Small intestine (tissue), 7 donors: Measurements from ENCODE around the gene USP48. TPM values are rescaled to one million over a fixed set of nuclear protein-coding genes. Genes with fewer than 3 reads are reported as not detected.

ENCODE experiments used
- DNase-seq, 2 donors: peaks; one replicate each; pipeline versions ENCODE4 v3.0.0 to v3.0.0-alpha.2; 2013
- FAIRE-seq: peaks from 2 replicates; lab custom pipeline; 2012; peaks lifted over from hg19 to GRCh38; lab: Jason Lieb, UNC
- H3K27ac ChIP-seq, 3 donors: one replicate each; pipeline ENCODE4 v1.5.1; 2013; ENCODE audit warnings: low read length in 2 of 3, mild to moderate bottlenecking in 2 of 3, control low read depth in 1 of 3, inconsistent platforms in 1 of 3, low read depth in 1 of 3, moderate library complexity in 1 of 3
- H3K27me3 ChIP-seq, 3 donors: one replicate each; pipeline ENCODE4 v1.6.1; 2013; ENCODE audit warnings: low read length in 3 of 3, inconsistent platforms in 1 of 3; ENCODE audit not compliant: control insufficient read depth in 3 of 3, insufficient read depth in 3 of 3
- H3K36me3 ChIP-seq, 3 donors: one replicate each; pipeline ENCODE4 v1.6.1; 2013; ENCODE audit warnings: low read length in 3 of 3, inconsistent platforms in 1 of 3, low read depth in 1 of 3, mild to moderate bottlenecking in 1 of 3, moderate library complexity in 1 of 3; ENCODE audit not compliant: control insufficient read depth in 3 of 3, insufficient read depth in 2 of 3
- H3K4me1 ChIP-seq, 3 donors: one replicate each; pipeline ENCODE4 v1.6.1; 2013; ENCODE audit warnings: low read length in 2 of 3, inconsistent platforms in 1 of 3, low read depth in 1 of 3, mild to moderate bottlenecking in 1 of 3, moderate library complexity in 1 of 3; ENCODE audit not compliant: control insufficient read depth in 3 of 3, insufficient read depth in 2 of 3
- H3K4me3 ChIP-seq, 3 donors: one replicate each; pipeline ENCODE4 v1.5.1; 2013; ENCODE audit warnings: low read length in 3 of 3, control low read depth in 1 of 3, inconsistent platforms in 1 of 3, low read depth in 1 of 3, mild to moderate bottlenecking in 1 of 3, moderate library complexity in 1 of 3
- H3K9me3 ChIP-seq, 2 donors: one replicate each; pipeline ENCODE4 v1.6.1; 2013; ENCODE audit warnings: low read depth in 1 of 2, low read length in 1 of 2; ENCODE audit not compliant: control insufficient read depth in 2 of 2, insufficient read depth in 1 of 2
- WGBS, 3 donors: extraction: QIAGEN DNeasy Blood & Tissue Kit; methylation state at CpG; one replicate each; pipeline ENCODE4 v1.1.7; 2013; 5-methylcytosine and 5-hydroxymethylcytosine counted together
- polyA plus RNA-seq, 4 donors: library from polyadenylated mRNA; stranded (reverse) in 3 of 4; unstranded in 1 of 4; fragments of 200-250 nt in 3 of 4; fragments of 120-200 nt in 1 of 4; gene quantifications; one replicate each; pipeline versions ENCODE4 v1.2.1 to v1.2.3, GENCODE V29; 2013
- donor health status: healthy with polysubstance abuse.
- donor health status: control.
- donor health status: control.
- donor health status: Bipolar disorder and iron deficiency.
- donor health status: healthy.

USP48 gene
- polyA plus RNA-seq, 4 donors: 15.1 to 43.1 (median 17.8) TPM

DNA sequence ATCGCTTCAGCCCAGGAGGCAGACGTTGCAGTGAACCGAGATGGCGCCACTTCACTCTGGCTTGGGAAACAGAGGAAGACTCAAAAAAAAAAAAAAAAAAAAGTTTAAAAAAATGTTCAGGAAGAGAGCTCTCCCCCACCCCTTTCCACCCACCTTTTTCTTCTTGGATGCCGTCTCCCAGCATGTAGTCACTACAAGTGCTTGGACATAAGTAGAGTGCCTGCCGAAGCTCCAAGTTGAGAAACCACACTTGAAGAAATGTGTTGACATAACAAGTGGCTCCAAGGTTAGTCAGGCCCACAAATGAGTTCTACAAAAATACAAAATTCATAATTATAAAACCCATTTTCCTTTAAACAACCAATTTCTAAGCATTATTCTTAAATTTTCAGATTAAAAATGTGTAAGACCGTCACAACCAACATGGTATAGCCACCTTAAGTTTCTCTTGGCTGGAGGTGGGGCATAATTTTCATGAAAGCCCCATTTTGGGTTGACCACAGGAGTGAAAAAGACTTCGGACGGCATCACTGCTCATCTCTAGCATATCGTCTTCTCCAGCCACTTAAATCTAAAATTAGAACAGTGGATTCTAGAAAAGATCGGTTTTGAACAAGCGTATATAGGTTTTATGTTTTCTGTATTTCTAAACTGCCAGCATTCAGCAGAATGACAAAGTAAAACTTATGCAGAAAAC is 26.4 kb downstream of the USP48 start:
- Histone ChIP-seq H3K9me3 (no peaks in the 10 kb centered on the region), H3K4me3 (no peak overlapping the region), H3K36me3 (peaks cover 3 to 33% (median 11%) of the 10 kb centered on the region in 3 donors), H3K4me1 (no peaks in the 10 kb centered on the region), H3K27me3 (no peaks in the 10 kb centered on the region), H3K27ac (no peak overlapping the region)
- 83 to 89% (median 88%) methylated on average over 12 of the region's 12 CpGs for WGBS, 3 donors
- FAIRE-seq: no peak
- no peak for DNase-seq

DNA sequence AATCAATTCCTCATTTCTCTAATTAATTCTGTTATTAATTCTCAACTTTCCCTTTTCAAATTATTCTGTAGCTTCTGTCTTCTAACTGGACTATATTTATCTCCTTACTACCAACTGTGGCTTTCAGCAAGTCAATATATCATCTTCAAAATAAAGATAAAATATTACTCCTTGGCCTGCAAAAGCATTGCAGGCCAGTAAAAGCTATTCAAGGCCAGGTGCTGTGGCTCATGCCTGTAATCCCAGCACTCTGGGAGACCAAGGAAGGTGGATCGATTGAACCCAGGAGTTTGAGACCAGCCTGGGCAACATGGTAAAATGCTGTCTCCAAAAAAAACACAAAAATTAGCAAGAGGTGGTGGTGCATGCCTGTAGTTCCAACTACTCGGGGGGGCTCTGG is 27.9 kb downstream of the USP48 start:
- H3K27ac ChIP-seq: no peak overlapping the region
- no peaks in the 10 kb centered on the region for H3K4me1 ChIP-seq
- no peaks in the 10 kb centered on the region for H3K27me3 ChIP-seq
- H3K4me3 ChIP-seq: no peak overlapping the region
- peaks cover 7 to 39% (median 11%) of the 10 kb centered on the region in 3 donors for H3K36me3 ChIP-seq
- no peaks in the 10 kb centered on the region for H3K9me3 ChIP-seq
- FAIRE-seq: no peak
- no peak for DNase-seq
- 97 to 98% (median 98%) methylated on average over 2 of the region's 2 CpGs for WGBS, 3 donors

DNA sequence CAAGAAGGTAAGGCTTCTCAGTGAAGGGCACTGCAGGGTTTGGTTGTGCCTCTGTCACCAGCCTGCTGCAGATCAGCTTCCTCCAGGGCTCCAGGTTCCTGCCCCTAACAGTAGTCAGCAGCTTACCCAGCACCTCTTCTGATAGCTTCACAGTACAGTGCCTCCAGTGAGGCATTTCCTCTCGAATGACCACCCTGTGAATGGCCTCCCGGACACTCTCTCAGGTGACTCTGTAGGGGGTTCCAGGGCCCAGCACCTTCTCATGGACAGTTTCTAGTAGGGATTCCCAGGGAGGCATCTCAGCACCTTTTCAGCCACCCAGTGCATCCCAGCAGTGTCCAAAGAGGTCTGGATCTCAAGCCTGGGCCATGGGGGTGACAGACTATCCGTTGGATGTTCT is 28.4 kb downstream of the USP48 start:
- Histone ChIP-seq H3K4me1 (no peaks in the 10 kb centered on the region), H3K27ac (no peak overlapping the region), H3K9me3 (no peaks in the 10 kb centered on the region), H3K36me3 (peaks cover 7 to 41% (median 11%) of the 10 kb centered on the region in 3 donors), H3K4me3 (no peak overlapping the region), H3K27me3 (no peaks in the 10 kb centered on the region)
- DNase-seq: no peak
- 91 to 100% (median 96%) methylated on average over 3 of the region's 3 CpGs for WGBS, 3 donors
- FAIRE-seq: no peak

DNA sequence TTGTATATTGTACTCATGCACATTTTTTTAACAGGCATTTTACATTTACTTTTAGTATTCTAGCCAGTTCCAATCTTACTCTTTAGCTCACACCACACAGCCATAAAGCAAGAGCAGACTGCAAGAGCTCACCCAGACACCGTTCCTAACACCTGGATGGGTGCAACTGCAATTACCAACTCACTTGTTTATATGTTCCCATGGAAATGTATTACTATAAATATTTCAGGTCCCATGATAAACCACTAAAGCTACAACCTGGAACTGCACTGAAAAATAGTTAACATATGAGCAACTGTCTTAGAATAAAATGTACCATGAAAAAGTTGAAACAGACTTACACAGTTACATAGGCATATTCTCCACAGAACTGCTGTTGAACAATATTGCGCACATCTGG is 30.8 kb downstream of the USP48 start:
- DNase-seq (peak in 1 of 2 donors; percentile 15), FAIRE-seq (no peak)
- H3K27ac ChIP-seq: no peak overlapping the region
- no peaks in the 10 kb centered on the region for H3K9me3 ChIP-seq
- no peaks in the 10 kb centered on the region for H3K4me1 ChIP-seq
- H3K27me3 ChIP-seq: no peaks in the 10 kb centered on the region
- WGBS, 3 donors: 60 to 80% (median 71%) methylated on average over 2 of the region's 2 CpGs
- H3K4me3 ChIP-seq: no peak overlapping the region
- peaks cover 9 to 47% (median 15%) of the 10 kb centered on the region in 3 donors for H3K36me3 ChIP-seq

DNA sequence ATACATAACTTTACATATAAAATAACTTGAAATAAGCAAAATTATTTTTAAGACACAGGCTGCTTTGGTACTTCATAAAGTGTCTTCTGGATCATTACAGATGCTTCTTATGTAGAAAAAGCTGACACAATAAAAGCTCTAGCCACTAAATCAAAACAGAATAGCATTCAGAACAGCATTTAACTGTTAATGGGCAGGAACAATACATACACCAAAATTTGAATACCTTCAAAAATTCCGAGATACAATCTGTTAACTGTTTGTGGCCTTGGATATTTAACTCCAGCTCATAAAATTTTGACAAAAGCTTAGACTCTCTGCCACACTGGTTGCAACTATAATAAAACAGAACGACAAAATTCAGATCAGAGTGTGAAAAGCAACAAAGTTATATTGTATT is 31.7 kb downstream of the USP48 start:
- Histone ChIP-seq H3K4me1 (no peaks in the 10 kb centered on the region), H3K9me3 (no peaks in the 10 kb centered on the region), H3K27ac (no peak overlapping the region), H3K36me3 (peaks cover 9 to 46% (median 15%) of the 10 kb centered on the region in 3 donors), H3K4me3 (no peak overlapping the region), H3K27me3 (no peaks in the 10 kb centered on the region)
- WGBS, 3 donors: 93 to 96% (median 93%) methylated on average over 2 of the region's 2 CpGs
- DNase-seq: no peak
- no peak for FAIRE-seq

DNA sequence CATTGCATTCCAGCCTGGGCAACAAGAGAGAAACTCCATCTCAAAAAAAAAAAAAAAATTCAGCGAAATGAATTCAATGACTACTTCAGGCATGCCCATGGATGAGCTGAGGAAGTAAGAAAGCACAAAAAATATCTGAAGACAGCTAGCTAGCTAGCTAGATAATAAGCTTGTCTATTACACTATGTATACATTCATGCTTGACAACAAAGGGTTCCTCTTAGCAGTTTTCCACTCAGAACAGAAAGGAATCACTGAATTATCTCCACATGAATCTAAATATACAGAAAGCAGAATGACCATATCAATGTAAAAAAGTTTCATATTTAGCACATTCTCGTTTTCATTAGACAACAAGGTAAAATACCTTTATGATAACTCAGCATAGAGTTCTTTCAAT is 32.1 kb downstream of the USP48 start:
- peaks cover 9 to 44% (median 15%) of the 10 kb centered on the region in 3 donors for H3K36me3 ChIP-seq
- no peaks in the 10 kb centered on the region for H3K27me3 ChIP-seq
- FAIRE-seq (no peak), DNase-seq (no peak)
- H3K9me3 ChIP-seq: no peaks in the 10 kb centered on the region
- H3K4me1 ChIP-seq: no peaks in the 10 kb centered on the region
- 48 to 80% (median 50%) methylated on average over 2 of the region's 2 CpGs for WGBS, 3 donors
- no peak overlapping the region for H3K27ac ChIP-seq
- H3K4me3 ChIP-seq: no peak overlapping the region

DNA sequence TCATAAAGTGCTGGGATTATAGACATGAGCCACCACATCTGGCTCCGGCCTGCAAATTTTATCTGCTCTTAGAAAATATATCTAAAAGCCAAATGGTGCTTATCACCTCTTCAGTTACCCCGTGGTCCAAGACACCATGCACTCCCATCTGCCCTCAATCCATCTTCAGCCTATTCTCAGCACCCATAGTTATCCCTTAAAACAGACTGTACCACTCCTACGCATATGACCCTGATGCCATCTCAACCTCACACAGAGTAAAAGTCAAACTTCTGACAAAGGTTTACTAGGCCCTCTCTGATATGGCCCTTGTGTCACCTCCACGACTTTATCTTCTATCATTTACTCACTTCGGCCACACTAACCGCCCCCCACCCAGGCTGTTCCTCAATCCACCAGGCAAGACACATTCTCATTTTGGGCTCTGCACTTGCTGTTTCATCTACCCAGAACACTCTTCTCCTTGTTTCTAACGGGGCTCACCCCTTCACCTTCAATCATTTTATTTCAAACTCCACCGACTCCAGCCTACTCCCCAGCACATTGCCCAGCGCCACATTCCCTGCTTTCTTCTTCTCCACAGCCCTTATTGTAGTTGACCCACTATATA is 33.0 kb downstream of the USP48 start:
- H3K27me3 ChIP-seq: no peaks in the 10 kb centered on the region
- no peak for FAIRE-seq
- 79 to 87% (median 79%) methylated on average over 9 of the region's 9 CpGs for WGBS, 3 donors

DNA sequence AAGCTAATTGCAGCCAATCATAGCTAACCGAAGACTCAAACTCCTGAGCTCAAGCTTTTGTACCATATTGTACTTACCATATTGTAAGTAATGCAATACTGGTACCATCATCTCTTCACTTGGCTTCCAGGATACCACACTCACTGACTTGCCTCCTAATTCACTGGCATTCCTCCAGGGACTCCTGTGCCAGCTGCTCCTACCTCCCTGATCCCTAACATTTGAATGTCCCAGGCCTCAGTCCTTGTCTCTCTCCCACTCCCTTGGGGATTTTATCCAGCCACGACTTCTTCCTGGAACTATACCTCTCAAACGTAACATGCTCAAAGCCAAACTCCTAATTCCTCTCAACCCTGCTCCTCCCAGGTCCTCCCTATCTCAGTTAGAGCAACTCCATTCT is 33.8 kb downstream of the USP48 start:
- DNase-seq (no peak), FAIRE-seq (no peak)
- WGBS, 3 donors: 85 to 91% (median 86%) methylated on average over 3 of the region's 3 CpGs
- Histone ChIP-seq H3K27me3 (no peaks in the 10 kb centered on the region), H3K36me3 (peaks cover 8 to 34% (median 10%) of the 10 kb centered on the region in 3 donors), H3K9me3 (no peaks in the 10 kb centered on the region), H3K4me3 (no peak overlapping the region), H3K4me1 (no peaks in the 10 kb centered on the region), H3K27ac (no peak overlapping the region)

More for the DNA sequence above, 33.0 kb downstream of the USP48 start:
- H3K27ac ChIP-seq: no peak overlapping the region
- H3K36me3 ChIP-seq: peaks cover 12 to 38% (median 15%) of the 10 kb centered on the region in 3 donors
- H3K9me3 ChIP-seq: no peaks in the 10 kb centered on the region
- H3K4me1 ChIP-seq: no peaks in the 10 kb centered on the region
- H3K4me3 ChIP-seq: no peak overlapping the region
- no peak for DNase-seq
